ENCODE results near the gene PRKCE. TPM values are rescaled to one million over a fixed set of nuclear protein-coding genes. Genes with fewer than 3 reads are reported as not detected.

Gene PRKCE
- total and polyA plus RNA-seq, 2 donors (not counting 1 experiment from before 2014, with no cell fraction given), result 14.1 to 19.0 TPM

DNA sequence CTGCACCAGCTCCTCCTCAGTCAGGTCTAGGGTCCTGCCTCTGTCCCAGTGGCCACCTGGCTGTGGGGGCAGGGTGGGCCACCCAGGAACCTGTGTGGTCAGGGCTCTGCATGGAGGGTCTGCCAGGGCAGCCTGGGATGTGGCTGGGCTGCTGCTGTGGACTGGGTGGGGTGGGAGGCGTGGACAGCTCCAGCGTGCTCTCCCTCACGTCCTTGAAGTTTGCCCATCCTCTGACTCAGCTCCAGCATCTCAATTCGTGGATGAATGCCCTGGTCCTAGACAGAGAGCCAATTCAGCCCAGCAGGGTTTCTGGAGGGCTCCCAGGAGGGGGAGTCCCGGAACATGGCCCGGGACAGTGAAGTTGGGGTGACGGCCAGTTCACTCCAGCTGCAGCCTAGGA lies 581.4 kb downstream of the PRKCE start:
- H3K36me3 ChIP-seq (ENCODE audit: control insufficient read depth, insufficient read depth, low read length), result no peaks in the 10 kb centered on the region
- peak in 1 of 2 donors; percentile 23 for DNase-seq (ENCODE audit: low read depth in 2 of 2)

DNA sequence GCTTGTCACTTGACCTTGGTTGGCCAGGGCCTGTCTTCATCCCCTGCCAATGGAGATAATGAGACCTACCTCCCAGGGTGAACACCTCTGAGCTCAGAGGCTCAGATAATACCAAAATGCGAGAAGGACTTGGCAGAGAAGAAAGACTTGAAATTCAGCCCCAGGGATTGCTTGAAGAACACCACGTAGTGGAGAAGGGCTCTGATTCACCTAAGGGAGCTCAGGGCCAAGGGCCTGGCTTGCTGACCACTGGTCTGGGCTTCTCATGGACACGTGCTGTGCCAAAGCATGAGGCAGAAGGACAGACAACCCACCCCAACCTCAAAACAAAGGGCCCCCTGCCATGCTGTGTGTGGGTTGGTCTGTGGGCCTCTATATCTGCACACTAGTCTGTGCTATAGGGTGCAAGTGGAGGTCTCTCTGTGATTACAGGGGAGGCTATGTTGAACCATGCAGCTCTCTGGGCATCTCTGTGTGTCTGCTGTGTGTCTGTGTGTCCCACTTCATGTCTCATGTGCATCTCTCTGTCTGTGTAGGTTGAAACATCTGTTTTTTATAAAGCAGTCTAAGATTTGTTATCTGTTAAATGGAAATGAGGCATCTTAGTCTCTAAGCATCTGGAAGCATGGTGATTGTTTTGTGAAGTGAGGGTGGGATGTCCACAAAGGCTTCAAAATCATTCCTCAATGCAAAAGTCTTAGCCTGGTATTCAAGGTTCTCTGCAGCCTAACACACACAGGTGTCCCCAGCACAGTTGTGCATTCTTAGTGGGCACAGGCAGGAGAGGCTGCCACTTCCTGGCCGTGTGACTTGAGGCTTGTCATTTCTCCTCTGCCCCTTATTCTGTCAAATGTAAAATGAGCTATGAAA lies 584.8 kb downstream of the PRKCE start:
- Histone ChIP-seq H3K36me3 (ENCODE audit: control insufficient read depth, insufficient read depth, low read length) (no peaks in the 10 kb centered on the region), H3K9ac (ENCODE audit: insufficient read depth, low read length) (no peak overlapping the region), H3K4me1 (ENCODE audit: control insufficient read depth, extremely low read depth, insufficient read depth, low read length) (no peaks in the 10 kb centered on the region), H2AFZ (ENCODE audit: low read length) (no peak overlapping the region), H3K79me2 (ENCODE audit: control insufficient read depth, insufficient read depth, low read length) (no peaks in the 10 kb centered on the region), H3K4me2 (ENCODE audit: extremely low read depth, insufficient read depth, low read length) (no peak overlapping the region), H4K20me1 (ENCODE audit: control insufficient read depth, extremely low read depth, insufficient read depth, low read length) (no peaks in the 10 kb centered on the region), H3K9me3 (ENCODE audit: control insufficient read depth, insufficient read depth, low read depth, low read length) (no peaks in the 10 kb centered on the region), H3K27me3 (ENCODE audit: control insufficient read depth, insufficient read depth, low read length) (peaks cover 2% of the 10 kb centered on the region), H3K27ac (ENCODE audit: insufficient read depth, low read length) (no peak overlapping the region), H3K4me3 (replicated peaks in 1 of 4; ENCODE audit: control extremely low read depth in 1 of 4, insufficient read depth in 1 of 4, low read depth in 3 of 4, low read length in 4 of 4) (no peak overlapping the region)
- DNase-seq (ENCODE audit: low read depth in 2 of 2), result no peak
- TF ChIP-seq EZH2 (IDR thresholded peaks at IDR 0.05; ENCODE audit: low read length, missing control alignments) (no peak), CTCF (conservative IDR thresholded peaks at IDR 0.05 in 1 of 2, IDR thresholded peaks at IDR 0.05 in 1 of 2; ENCODE audit: low read depth in 1 of 2, low read length in 2 of 2) (no peak)

More for the DNA sequence above, 581.4 kb downstream of the PRKCE start:
- H3K4me2 ChIP-seq (ENCODE audit: extremely low read depth, insufficient read depth, low read length), result no peak overlapping the region
- peaks cover 2% of the 10 kb centered on the region for H3K27me3 ChIP-seq (ENCODE audit: control insufficient read depth, insufficient read depth, low read length)
- no peaks in the 10 kb centered on the region for H3K79me2 ChIP-seq (ENCODE audit: control insufficient read depth, insufficient read depth, low read length)
- H3K27ac ChIP-seq (ENCODE audit: insufficient read depth, low read length), result no peak overlapping the region
- TF ChIP-seq EZH2 (IDR thresholded peaks at IDR 0.05; ENCODE audit: low read length, missing control alignments) (no peak), CTCF (conservative IDR thresholded peaks at IDR 0.05 in 1 of 2, IDR thresholded peaks at IDR 0.05 in 1 of 2; ENCODE audit: low read depth in 1 of 2, low read length in 2 of 2) (no peak)
- H3K4me3 ChIP-seq (replicated peaks in 1 of 4; ENCODE audit: control extremely low read depth in 1 of 4, insufficient read depth in 1 of 4, low read depth in 3 of 4, low read length in 4 of 4), result no peak overlapping the region
- no peaks in the 10 kb centered on the region for H3K9me3 ChIP-seq (ENCODE audit: control insufficient read depth, insufficient read depth, low read depth, low read length)
- H3K4me1 ChIP-seq (ENCODE audit: control insufficient read depth, extremely low read depth, insufficient read depth, low read length), result no peaks in the 10 kb centered on the region
- H3K9ac ChIP-seq (ENCODE audit: insufficient read depth, low read length), result no peak overlapping the region
- H2AFZ ChIP-seq (ENCODE audit: low read length), result no peak overlapping the region
- H4K20me1 ChIP-seq (ENCODE audit: control insufficient read depth, extremely low read depth, insufficient read depth, low read length), result no peaks in the 10 kb centered on the region

- Histone ChIP-seq H3K9ac (ENCODE audit: insufficient read depth, low read length) (no peak overlapping the region), H3K27me3 (ENCODE audit: control insufficient read depth, insufficient read depth, low read length) (peaks cover 2% of the 10 kb centered on the region), H4K20me1 (ENCODE audit: control insufficient read depth, extremely low read depth, insufficient read depth, low read length) (no peaks in the 10 kb centered on the region), H3K36me3 (ENCODE audit: control insufficient read depth, insufficient read depth, low read length) (no peaks in the 10 kb centered on the region), H2AFZ (ENCODE audit: low read length) (no peak overlapping the region), H3K4me1 (ENCODE audit: control insufficient read depth, extremely low read depth, insufficient read depth, low read length) (no peaks in the 10 kb centered on the region), H3K4me3 (replicated peaks in 1 of 4; ENCODE audit: control extremely low read depth in 1 of 4, insufficient read depth in 1 of 4, low read depth in 3 of 4, low read length in 4 of 4) (no peak overlapping the region), H3K4me2 (ENCODE audit: extremely low read depth, insufficient read depth, low read length) (no peak overlapping the region), H3K9me3 (ENCODE audit: control insufficient read depth, insufficient read depth, low read depth, low read length) (no peaks in the 10 kb centered on the region), H3K27ac (ENCODE audit: insufficient read depth, low read length) (no peak overlapping the region), H3K79me2 (ENCODE audit: control insufficient read depth, insufficient read depth, low read length) (no peaks in the 10 kb centered on the region)
- no peak for DNase-seq (ENCODE audit: low read depth in 2 of 2)
- TF ChIP-seq EZH2 (IDR thresholded peaks at IDR 0.05; ENCODE audit: low read length, missing control alignments), result no peak
- no peak for TF ChIP-seq CTCF (conservative IDR thresholded peaks at IDR 0.05 in 1 of 2, IDR thresholded peaks at IDR 0.05 in 1 of 2; ENCODE audit: low read depth in 1 of 2, low read length in 2 of 2)
Observed at GRCh38 chr2:46236876-46237859, 585.7 kb downstream of the PRKCE start.

All from fibroblast of lung (primary cell).